GM12891 (cell line): ENCODE data around the gene SGO2.

Source experiments
- POLR2A ChIP-seq: IDR thresholded peaks from 2 replicates; pipeline ENCODE4 v1.6.1; 2011; ENCODE audit warnings: low read depth, low read length, control low read depth
- POLR2AphosphoS5 ChIP-seq: IDR thresholded peaks from 2 replicates; pipeline ENCODE4 v1.6.1; 2011; ENCODE audit warnings: low read depth, low read length, control low read depth

DNA sequence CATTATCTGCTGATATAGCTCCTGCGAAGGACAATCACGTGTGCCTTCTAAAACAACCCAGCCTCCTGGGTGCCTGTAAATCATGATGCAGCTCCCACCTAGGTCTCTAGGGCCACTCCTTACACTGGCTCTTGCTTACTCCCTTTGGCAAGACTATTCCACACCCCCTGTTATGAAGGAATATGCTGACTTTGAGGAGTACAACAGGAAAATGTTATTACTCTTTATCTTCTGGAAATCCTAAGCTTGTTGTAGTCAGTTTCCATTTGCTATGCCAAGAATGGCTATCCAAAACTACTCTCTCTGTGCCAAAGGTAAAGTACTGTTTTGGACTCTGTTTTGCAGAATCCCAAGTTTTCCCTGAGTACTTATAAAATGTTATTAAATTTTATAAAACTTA, 7.7 kb downstream of the SGO2 start:
- TF ChIP-seq POLR2A (no peak), POLR2AphosphoS5 (no peak)
